Transverse colon (tissue), 4 donors: ENCODE measurements around the gene PDGFD. TPM values are rescaled to one million over a fixed set of nuclear protein-coding genes. Genes with fewer than 3 reads are reported as not detected.

Experiments used
- DNase-seq: peaks from one replicate; pipeline ENCODE4 v3.0.0-alpha.2; 2019
- H3K27ac ChIP-seq, 4 donors: fragments of 200-600 bp; sonication (generic); 2 replicates each; pipeline ENCODE4 v1.5.1; 2016 to 2018; ENCODE audit warnings: inconsistent platforms in 4 of 4
- H3K27me3 ChIP-seq: fragments of 200-600 bp; sonication (generic); 2 replicates; pipeline ENCODE4 v1.5.1; 2017; ENCODE audit warnings: inconsistent platforms
- H3K36me3 ChIP-seq, 4 donors: fragments of 200-600 bp; sonication (generic); 2 replicates each; pipeline ENCODE4 v1.5.1; 2017 to 2019; ENCODE audit warnings: inconsistent platforms in 4 of 4
- H3K4me1 ChIP-seq, 4 donors: fragments of 200-600 bp; sonication (generic); 2 replicates each; pipeline ENCODE4 v1.5.1; 2017 to 2020; ENCODE audit warnings: inconsistent platforms in 4 of 4
- H3K4me3 ChIP-seq, 4 donors: fragments of 200-600 bp; sonication (generic); 1 replicate in 1 of 4; 2 replicates in 3 of 4; pipeline versions ENCODE4 v1.5.1 to v1.6.1; 2017 to 2019; ENCODE audit warnings: inconsistent platforms in 4 of 4
- H3K9me3 ChIP-seq, 2 donors: fragments of 200-600 bp; sonication (generic); 2 replicates each; pipeline ENCODE4 v1.5.1; 2017 to 2019; ENCODE audit warnings: inconsistent platforms in 2 of 2
- EP300 ChIP-seq: sonication (generic); formaldehyde crosslinking; IDR thresholded peaks from one replicate; pipeline ENCODE4 v1.6.1; 2017; ENCODE audit warnings: antibody characterized with exemption, low read depth
- POLR2A ChIP-seq: fragments of 450-650 bp; IDR thresholded peaks from one replicate; pipeline ENCODE4 v1.6.1; 2016; ENCODE audit warnings: antibody characterized with exemption, mild to moderate bottlenecking, moderate library complexity
- POLR2AphosphoS5 ChIP-seq, 3 donors: sonication (generic); formaldehyde crosslinking; IDR thresholded peaks; one replicate each; pipeline ENCODE4 v1.6.1; 2016; ENCODE audit warnings: antibody characterized with exemption in 3 of 3
- whole genome bisulfite sequencing, 2 donors: methylation state at CpG; one replicate each; pipeline ENCODE4 v1.1.5; 2018; ENCODE audit warnings: low coverage in 1 of 2; 5-methylcytosine and 5-hydroxymethylcytosine counted together
- in situ Hi-C, 4 donors: fragments of 200-750 bp; cut with MboI; loops; one replicate each; pipeline versions ENCODE4 v1.15.0 to v1.15.1; 2017; ENCODE audit warnings: low sequenced_read_pairs in 3 of 4, low pct_ligation_motif_present in 1 of 4, low pct_unique_long_range_greater_than_20kb in 1 of 4
- intact Hi-C: fragments of 100-400 bp; cut with DNase I; formaldehyde crosslinking; loops from one replicate; pipeline ENCODE4 v1.15.1; 2023; ENCODE audit warnings: low total_unique reads
- total RNA-seq, 4 donors: library from RNA; depleted of rRNA; stranded (reverse); fragments of >200 nt; gene quantifications; one replicate each; pipeline ENCODE4 v1.1.0, GENCODE V29; 2016
- TF ChIP-seq, protein P1 (sequence below), 5 experiments: fragments of 200-600 bp in 3 of 5; fragments of 450-650 bp in 2 of 5; sonication (generic) in 3 of 5; IDR thresholded peaks; 1 replicate in 2 of 5; 2 replicates in 3 of 5; pipeline ENCODE4 v1.5.1; 2016 to 2017; ENCODE audit warnings: antibody characterized with exemption in 5 of 5, inconsistent platforms in 3 of 5, mild to moderate bottlenecking in 2 of 5, moderate library complexity in 1 of 5

PDGFD gene
- total RNA-seq, 4 donors from 2014 or later: 2.3 to 6.0 (median 3.8) TPM; not detected in 1

DNA sequence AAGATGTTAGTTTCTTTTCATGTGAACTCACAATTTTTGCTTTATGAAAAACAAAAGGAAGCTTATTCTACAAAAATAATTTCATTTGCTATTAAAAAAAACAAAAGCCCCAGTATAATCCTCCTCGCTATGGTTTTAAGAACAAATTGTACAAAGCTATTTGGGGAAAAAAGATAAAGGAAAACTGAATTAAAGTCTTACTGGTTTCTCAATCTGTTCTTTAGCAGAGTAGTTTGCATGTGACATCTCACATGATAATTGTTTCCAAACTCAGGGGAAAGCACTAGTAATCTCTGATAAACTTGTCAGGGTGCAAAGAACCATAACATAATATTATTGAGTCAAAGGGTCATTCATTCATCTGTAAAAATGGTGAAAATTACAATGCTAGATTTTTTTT is 130.4 kb downstream of the PDGFD start:
- Histone ChIP-seq H3K27me3 (no peaks in the 10 kb centered on the region), H3K4me1 (no peaks in the 10 kb centered on the region), H3K36me3 (no peaks in the 10 kb centered on the region), H3K9me3 (no peaks in the 10 kb centered on the region), H3K27ac (no peak overlapping the region), H3K4me3 (no peak overlapping the region)
- 83% methylated on average over 1 of the region's 1 CpG for WGBS, 2 donors
- intact Hi-C loops (no loop called here), in situ Hi-C loops (no loop called here)
- DNase-seq: no peak
- no peak for TF ChIP-seq POLR2A
- TF ChIP-seq, protein P1, sequence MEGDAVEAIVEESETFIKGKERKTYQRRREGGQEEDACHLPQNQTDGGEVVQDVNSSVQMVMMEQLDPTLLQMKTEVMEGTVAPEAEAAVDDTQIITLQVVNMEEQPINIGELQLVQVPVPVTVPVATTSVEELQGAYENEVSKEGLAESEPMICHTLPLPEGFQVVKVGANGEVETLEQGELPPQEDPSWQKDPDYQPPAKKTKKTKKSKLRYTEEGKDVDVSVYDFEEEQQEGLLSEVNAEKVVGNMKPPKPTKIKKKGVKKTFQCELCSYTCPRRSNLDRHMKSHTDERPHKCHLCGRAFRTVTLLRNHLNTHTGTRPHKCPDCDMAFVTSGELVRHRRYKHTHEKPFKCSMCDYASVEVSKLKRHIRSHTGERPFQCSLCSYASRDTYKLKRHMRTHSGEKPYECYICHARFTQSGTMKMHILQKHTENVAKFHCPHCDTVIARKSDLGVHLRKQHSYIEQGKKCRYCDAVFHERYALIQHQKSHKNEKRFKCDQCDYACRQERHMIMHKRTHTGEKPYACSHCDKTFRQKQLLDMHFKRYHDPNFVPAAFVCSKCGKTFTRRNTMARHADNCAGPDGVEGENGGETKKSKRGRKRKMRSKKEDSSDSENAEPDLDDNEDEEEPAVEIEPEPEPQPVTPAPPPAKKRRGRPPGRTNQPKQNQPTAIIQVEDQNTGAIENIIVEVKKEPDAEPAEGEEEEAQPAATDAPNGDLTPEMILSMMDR (IDR thresholded peaks at IDR 0.05): no peak
- TF ChIP-seq POLR2AphosphoS5 (IDR thresholded peaks at IDR 0.05): no peak
- TF ChIP-seq EP300: no peak

DNA sequence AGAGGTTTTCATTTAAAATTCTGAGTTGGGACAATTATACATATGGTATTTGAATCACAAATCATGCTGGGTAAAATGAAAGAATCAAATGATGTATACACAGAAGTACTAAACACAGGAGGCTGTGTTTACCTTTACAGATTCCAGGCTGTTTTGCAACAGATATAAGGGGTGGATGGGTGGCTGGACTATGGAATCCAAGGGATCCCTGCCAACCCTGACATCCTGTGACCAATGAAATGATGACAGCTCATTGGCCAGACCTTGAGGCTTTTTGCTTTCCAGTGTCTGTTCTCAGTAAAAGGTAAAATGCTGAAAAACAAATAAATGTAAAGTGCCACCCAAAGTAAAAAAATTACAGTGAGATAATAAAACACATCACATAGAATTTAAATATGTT is 130.8 kb downstream of the PDGFD start:
- no peak for DNase-seq
- TF ChIP-seq POLR2AphosphoS5 (IDR thresholded peaks at IDR 0.05) (no peak), POLR2A (no peak), EP300 (no peak)
- TF ChIP-seq, protein P1 (IDR thresholded peaks at IDR 0.05): no peak

DNA sequence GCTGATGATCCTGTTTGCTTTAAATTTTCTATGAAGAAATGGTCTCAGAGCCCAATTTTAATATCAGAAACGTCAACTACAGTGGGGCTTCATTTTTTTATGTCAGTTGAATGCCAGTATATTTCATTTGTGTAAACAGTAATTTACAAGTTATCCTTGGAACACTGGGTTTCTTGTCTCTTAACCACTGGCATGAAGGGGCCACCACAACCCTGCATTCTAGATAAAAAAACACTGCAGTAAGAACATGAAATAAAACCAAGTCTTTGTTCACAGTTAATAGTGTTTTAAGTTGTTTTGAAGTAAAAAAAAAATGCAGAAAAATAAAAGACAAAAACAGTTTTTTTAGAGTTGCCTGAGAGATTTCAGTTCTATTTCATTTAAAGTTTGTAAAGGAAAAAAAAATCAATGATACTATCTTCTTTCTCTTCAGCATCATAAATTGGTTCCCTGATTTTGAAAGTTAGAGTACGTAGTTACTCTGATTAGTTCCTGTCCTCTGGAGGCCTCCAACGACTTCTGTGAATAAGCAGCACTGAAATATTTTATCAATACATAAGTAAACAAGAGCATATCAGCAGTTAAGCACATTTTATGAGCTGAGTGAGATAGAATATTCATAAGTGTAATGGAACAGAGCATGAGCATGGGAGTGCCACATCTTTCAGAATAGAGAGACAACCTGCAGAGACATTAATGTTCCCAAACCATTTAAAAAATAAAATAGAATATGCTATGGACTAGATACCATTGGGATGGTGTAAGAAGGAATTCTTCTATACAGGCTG is 135.3 kb downstream of the PDGFD start:
- Histone ChIP-seq H3K27me3 (no peaks in the 10 kb centered on the region), H3K4me3 (no peak overlapping the region), H3K9me3 (no peaks in the 10 kb centered on the region), H3K27ac (no peak overlapping the region), H3K4me1 (no peaks in the 10 kb centered on the region), H3K36me3 (no peaks in the 10 kb centered on the region)
- WGBS, 2 donors: 35 to 42% methylated on average over 3 of the region's 3 CpGs
- TF ChIP-seq POLR2AphosphoS5 (IDR thresholded peaks at IDR 0.05) (no peak), EP300 (no peak)
- in situ Hi-C loops (no loop called here), intact Hi-C loops (no loop called here)
- no peak for DNase-seq

More for the DNA sequence above, 130.8 kb downstream of the PDGFD start:
- no peaks in the 10 kb centered on the region for H3K9me3 ChIP-seq
- in situ Hi-C loops (no loop called here), intact Hi-C loops (no loop called here)
- H3K4me1 ChIP-seq: no peaks in the 10 kb centered on the region
- no peak overlapping the region for H3K4me3 ChIP-seq
- H3K27me3 ChIP-seq: no peaks in the 10 kb centered on the region
- H3K36me3 ChIP-seq: no peaks in the 10 kb centered on the region
- H3K27ac ChIP-seq: no peak overlapping the region

- Histone ChIP-seq H3K27ac (no peak overlapping the region), H3K9me3 (no peaks in the 10 kb centered on the region), H3K4me3 (no peak overlapping the region), H3K27me3 (no peaks in the 10 kb centered on the region), H3K36me3 (no peaks in the 10 kb centered on the region), H3K4me1 (no peaks in the 10 kb centered on the region)
- TF ChIP-seq POLR2A: no peak
- TF ChIP-seq, protein P1 (IDR thresholded peaks at IDR 0.05): no peak
- 91 to 93% methylated on average over 2 of the region's 2 CpGs for WGBS, 2 donors
- DNase-seq: no peak
- in situ Hi-C loops: no loop called here
- intact Hi-C loops: no loop called here
These were observed 139.4 kb downstream of the PDGFD start for GRCh38 chr11:104024572-104024971.
